ENCODE results near the gene CD151. TPM values are rescaled to one million over a fixed set of nuclear protein-coding genes. Genes with fewer than 3 reads are reported as not detected.

CD151 gene
- total RNA-seq, 1 donor from 2014 or later = 498 TPM

GRCh38 chr11:828506-829175 is 4.1 kb upstream of the CD151 start:
- no peak for DNase-seq (ENCODE audit: low read depth in 2 of 2)

DNA sequence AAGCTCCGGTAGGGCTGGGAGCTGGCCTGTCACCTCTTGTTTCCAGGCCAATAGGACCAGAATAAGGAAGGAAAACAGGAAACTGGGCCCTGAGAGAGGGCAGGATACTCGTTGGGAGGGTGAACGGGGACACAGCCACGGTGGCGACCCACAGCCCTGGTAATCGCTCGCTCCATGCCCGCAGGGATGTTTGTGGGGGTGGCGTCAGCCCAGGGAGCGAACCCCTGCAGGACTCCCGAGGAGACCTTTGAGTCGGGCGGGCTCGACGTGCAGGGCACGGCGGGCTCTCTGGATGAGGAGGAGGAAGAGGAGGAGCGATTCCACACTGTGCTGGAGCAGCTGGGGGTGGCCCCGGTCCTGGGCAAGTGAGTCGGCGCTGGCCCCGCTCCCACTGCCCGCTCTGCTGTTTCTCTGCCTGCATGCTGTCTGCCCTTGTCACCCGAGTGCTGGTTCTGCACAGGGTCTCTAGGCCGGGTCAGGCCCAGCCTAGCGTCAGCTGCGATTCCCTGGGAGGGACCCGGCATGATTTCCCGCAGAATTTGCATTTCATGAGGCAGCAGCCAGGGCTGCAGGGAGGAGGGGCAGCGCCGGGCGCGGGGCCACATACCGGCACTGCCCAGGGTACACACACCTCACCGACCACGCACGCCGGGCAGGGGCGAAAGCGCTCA is 3.4 kb upstream of the CD151 start:
- peak; percentile 94 to 96 for DNase-seq (ENCODE audit: low read depth in 2 of 2)

- DNase-seq (ENCODE audit: low read depth in 2 of 2) = no peak
These were observed 2.9 kb upstream of the CD151 start for GRCh38 chr11:829847-830294.

- peak; percentile 65 to 88 for DNase-seq (ENCODE audit: low read depth in 2 of 2)
These were observed 2.2 kb upstream of the CD151 start for GRCh38 chr11:830295-831117.

GRCh38 chr11:831118-831864 is 1.5 kb upstream of the CD151 start:
- DNase-seq (ENCODE audit: low read depth in 2 of 2) = peak in 1 of 2 donors; percentile 70

GRCh38 chr11:831961-832528 is 707 bp upstream of the CD151 start:
- no peak for DNase-seq (ENCODE audit: low read depth in 2 of 2)

DNA sequence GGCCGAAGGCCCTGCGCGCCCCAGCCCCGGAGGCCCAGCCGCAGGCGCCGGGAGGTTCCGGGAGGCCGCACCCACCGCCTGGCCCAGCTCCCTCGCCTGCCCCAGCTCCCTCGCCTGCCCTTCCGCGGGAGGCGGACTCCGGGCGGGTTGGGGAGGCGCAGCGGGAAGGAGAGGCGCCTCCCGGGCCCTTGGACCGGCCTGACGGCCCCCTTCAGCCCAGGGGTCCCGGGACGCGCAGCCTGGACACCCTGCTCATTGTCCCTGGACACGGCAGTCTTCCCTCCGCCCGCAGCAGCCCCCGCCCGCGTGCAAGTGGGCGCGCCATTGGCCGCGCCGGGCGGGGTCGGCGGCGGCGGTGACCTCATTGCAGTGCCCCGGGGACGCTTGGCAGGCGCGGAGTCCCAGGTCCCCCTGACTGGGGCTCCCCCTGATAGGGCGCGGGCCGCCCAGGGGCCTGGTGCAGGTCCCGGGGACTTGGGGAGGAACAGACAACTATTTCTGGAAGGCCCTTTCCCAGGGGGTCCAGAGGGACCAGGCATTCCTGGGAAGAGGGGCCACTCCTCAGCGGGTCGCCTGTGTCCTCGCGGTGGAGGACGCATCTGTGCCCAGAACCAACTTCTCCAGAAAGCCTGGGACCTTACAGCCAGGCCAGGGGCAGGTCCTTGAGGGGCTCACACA is 501 bp downstream of the CD151 start:
- DNase-seq (ENCODE audit: low read depth in 2 of 2) = peak in 1 of 2 donors; percentile 67

DNA sequence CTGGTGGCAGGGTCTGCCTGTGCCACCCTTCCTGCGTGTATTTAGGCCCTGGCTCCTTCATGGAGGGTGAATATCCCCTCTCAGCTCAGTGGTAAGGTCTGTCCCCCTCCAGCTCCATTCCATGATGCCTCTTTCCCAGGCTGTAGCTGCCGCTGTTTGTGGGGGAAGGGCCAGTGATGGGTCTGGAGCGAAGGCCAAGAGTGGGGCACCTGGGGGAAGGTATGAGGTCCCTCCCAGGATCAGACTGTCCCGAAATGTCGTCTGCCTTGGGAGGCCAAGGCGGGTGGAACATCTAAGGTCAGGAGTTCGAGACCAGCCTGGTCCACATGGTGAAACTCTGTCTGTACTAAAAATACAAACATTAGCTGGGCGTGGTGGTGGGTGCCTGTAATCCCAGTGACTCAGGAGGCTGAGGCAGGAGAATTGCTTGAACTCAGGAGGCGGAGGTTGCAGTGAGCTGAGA is 1.1 kb downstream of the CD151 start:
- no peak for DNase-seq (ENCODE audit: low read depth in 2 of 2)

DNA sequence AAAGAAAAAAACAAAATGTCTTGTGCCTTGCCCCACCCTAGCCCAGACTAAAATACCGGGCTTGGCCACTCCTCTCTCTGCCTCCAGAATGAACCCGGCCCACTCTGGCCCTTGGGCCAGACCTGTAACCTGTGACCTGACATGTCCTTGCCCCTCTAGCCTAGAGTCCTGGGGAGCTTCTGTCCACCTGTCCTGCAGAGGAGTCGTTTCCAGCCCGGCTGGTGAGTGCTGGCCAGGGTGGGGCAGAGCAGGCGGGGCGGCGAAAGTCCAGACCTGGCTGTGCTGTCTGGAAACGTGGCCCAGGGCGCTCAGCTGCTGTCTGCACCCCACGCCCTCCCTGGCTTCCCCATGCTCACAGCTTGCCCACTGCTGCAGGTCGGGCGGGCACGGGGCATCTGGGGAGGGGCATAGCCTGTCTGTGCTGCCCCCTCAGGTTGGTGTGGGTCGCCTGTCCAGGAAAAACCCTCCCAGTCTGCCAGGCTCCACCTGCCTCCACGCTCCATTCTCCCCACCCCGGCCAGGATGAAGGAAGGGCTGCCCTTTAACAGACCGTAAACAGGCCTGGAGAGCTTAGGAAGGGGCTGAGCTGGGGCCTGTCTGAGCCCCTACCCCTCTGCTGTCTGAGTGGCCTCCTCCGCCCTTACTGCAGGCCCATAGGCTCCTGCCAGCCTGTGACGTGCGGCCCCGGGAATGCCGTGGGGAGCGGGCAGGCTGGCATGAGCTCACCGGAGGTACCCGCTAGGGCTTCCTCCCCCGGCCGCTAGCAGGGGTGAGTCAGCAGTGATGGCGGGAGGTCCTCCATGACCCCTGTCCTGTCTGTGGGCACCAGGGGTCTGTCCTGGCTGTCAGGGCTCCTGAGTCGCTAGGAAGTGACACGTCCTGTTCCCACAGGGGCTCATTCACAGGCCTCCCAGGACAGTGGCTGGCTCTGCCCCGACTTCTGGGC is 1.9 kb downstream of the CD151 start:
- DNase-seq (ENCODE audit: low read depth in 2 of 2) = peak; percentile 58 to 92

DNA sequence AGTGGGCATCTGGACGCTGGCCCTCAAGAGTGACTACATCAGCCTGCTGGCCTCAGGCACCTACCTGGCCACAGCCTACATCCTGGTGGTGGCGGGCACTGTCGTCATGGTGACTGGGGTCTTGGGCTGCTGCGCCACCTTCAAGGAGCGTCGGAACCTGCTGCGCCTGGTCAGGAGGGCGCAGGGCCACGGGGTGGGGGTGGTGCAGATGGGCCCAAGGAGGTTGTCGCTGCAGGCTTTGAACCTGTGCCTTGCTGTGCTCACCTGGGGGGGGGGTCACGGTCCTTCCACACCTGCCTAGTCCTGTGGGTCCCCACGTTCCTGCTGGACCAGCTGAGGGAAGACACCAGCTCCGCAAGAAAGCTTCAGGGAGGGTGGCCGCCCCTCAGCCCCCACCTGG is 3.5 kb downstream of the CD151 start:
- DNase-seq (ENCODE audit: low read depth in 2 of 2) = no peak

DNA sequence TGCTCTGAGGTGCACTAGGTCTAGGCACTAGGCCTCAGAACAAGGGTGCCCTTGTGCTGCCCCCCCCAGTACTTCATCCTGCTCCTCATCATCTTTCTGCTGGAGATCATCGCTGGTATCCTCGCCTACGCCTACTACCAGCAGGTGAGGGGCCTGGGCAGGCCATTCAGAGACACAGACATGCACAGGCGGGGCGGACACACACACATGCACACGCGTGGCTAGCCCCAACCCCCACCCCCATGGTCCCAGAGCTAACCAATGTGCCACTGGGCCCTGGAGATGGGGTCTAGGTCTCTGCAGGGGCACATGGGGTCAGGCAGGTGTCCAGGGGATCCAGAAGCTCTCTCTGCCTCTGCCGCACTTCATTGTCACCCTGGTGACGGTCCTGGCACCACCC is 3.9 kb downstream of the CD151 start:
- no peak for DNase-seq (ENCODE audit: low read depth in 2 of 2)

DNA sequence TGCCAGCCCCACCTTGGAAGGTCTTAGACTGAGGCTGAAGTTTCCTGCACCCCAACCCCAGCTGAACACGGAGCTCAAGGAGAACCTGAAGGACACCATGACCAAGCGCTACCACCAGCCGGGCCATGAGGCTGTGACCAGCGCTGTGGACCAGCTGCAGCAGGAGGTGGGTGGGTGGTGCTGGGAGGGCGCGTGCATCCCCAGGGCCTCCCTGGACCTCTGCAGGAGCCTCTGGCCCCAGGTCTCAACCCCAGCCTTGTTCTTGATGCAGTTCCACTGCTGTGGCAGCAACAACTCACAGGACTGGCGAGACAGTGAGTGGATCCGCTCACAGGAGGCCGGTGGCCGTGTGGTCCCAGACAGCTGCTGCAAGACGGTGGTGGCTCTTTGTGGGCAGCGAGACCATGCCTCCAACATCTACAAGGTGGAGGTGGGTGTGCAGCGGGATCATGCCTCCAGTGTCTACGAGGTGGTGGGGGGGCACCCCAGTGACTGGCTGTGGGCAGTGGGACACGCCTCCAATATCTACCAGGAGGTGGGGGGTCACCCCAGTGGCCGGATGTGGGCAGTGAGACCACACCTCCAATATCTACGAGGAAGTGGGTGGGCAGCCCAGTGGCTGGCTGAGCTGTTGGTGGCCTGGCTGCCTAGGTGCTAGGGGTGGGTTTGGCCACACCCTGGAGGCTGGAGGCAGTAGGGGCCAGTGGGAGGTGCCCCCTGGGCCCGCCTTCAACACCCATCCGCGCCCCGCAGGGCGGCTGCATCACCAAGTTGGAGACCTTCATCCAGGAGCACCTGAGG is 4.6 kb downstream of the CD151 start:
- no peak for DNase-seq (ENCODE audit: low read depth in 2 of 2)

DNA sequence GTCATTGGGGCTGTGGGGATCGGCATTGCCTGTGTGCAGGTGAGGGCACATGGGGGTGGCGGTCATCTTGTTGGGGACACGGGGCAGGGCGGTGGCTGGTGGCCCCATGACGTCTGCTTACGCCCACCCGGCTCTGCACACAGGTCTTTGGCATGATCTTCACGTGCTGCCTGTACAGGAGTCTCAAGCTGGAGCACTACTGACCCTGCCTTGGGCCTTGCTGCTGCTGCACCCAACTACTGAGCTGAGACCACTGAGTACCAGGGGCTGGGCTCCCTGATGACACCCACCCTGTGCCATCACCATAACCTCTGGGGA is 5.2 kb downstream of the CD151 start:
- no peak for DNase-seq (ENCODE audit: low read depth in 2 of 2)

DNA sequence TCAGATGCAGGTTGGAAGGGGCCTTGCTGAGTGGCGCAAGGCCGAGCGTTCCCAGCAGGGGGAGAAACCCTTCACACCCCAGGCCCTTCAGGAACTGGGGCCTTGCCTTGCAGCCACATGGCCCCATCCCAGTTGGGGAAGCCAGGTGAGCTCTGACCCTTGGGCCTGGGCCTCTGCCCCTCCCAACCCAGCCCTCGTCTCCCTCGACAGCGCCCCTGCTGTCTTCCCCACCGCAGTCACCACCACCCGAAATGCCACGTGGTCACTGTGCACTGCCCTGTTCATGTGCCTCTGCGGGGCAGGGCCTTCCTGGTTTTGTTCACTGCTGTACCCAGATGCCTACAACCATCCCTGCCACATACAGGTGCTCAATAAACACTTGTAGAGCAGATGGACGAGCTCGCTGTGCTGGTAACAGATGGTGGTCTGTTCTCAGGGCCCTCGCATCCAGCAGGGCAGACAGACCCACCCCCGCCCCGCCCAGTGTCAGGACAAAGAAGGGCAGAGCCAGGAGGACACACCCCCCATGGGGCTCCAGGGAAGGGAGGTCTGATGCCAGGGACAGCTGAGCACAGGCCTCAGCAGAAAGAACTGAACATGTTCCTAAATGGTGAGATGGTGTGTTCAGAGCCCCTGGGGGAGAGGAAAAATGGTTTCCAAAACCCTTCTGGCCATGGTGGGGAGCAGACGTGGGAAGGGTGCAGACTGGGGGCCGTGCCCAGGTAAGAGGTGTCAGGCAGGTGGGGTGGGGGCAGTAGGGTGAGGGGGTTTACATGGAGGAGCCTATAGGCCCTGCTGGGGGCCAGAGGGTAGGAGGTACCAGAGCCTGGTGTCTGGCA is 5.9 kb downstream of the CD151 start:
- peak in 1 of 2 donors; percentile 50 for DNase-seq (ENCODE audit: low read depth in 2 of 2)

DNA sequence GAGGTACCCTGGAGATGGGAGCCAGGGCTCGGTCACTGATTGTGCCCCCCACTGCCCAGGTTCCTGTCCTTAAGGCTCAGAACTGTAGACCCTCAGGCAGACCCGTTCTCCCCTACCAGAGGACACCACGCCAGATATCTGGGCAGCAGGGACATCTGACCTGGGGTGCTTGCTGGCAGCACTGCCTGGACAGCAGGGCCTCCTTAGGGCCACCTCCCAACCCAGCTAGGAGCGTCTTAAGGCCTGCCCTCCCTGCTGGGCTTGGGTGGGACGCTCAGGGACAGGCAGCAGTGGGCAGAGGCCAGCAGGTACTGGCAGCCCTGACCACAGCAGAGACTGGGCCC is 6.5 kb downstream of the CD151 start:
- DNase-seq (ENCODE audit: low read depth in 2 of 2) = no peak

DNA sequence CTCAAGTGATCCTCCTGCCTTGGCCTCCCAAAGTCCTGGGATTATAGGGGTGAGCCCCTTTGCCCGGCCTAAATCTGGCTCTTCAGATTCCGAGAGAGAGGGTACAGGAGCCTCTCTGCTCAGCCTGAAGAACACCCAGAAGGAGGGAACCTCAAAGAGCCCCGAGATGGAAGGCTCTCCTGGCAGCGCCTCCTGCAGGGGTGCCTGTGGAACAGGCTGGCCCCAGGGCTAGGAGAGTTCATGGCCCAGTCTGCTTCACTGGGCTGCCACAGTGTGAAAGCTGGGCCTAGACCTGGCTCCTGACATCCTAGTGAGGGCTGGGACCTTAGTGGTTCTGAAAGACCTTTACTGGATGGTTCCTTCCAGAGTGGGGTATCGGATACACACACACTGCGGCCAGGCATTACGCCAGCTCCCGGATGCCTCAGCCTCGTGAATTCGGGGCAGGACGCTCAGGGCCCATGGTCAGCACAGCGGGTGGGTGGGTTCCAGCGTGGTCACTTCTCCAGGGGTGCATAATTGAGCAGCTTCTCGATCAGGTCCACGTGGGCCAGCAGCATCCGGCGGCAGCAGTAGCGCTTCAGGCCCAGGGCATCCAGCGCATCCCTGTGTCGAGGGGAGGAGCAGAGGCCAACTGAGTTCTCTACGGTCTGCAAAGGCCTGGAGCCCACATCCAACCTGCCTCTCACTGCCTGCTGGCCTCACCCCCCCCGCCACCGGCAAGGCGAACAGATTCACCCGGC is 7.3 kb downstream of the CD151 start:
- DNase-seq (ENCODE audit: low read depth in 2 of 2) = peak in 1 of 2 donors; percentile 31

DNA sequence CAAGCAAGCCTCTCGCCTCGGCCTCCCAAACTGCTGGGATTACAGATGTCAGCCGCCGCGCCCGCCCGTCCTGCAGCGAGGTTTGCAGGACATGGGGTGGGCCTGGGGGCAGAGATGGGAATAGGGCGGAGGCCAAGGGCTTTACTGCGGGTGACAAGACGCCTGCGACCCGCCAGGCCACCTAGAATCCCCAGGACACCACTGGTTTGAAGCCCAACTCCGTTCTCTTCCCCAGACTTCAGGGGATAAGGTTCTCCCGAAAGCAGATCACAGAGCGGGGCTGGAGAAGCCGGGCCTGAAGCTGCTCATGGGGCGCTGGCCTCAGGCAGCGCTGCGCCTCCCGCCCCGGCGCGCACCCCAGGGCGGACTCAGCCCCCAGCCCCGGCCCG is 9.2 kb downstream of the CD151 start:
- DNase-seq (ENCODE audit: low read depth in 2 of 2) = peak in 1 of 2 donors; percentile 32
